ENCODE measurements around the gene PEX19. TPM values are rescaled to one million over a fixed set of nuclear protein-coding genes. Genes with fewer than 3 reads are reported as not detected.

Gene PEX19
- polyA plus RNA-seq, 1 donor from 2014 or later = 51.6 TPM

GRCh38 chr1:160277330-160277729, 7.6 kb downstream of the PEX19 start:
- H3K4me3 ChIP-seq (ENCODE audit: low read length) = no peak overlapping the region

GRCh38 chr1:160271025-160271424, 13.9 kb downstream of the PEX19 start:
- Histone ChIP-seq H3K9me3 (ENCODE audit: low read length) (no peaks in the 10 kb centered on the region), H3K79me2 (replicated peaks; ENCODE audit: insufficient read depth, low read length) (no peaks in the 10 kb centered on the region), H3K27ac (ENCODE audit: low read length) (no peak overlapping the region), H2AFZ (ENCODE audit: low read depth, low read length) (no peak overlapping the region), H3K9me2 (ENCODE audit: insufficient read depth, low read length) (no peaks in the 10 kb centered on the region), H3F3A (ENCODE audit: insufficient read depth, low read length, poor library complexity, severe bottlenecking) (no peaks in the 10 kb centered on the region), H4K20me1 (ENCODE audit: insufficient read depth) (no peaks in the 10 kb centered on the region), H3K4me2 (ENCODE audit: low read length) (no peak overlapping the region), H3K36me3 (ENCODE audit: insufficient read depth, low read length) (no peaks in the 10 kb centered on the region), H3K4me3 (ENCODE audit: low read length) (no peak overlapping the region), H3K27me3 (ENCODE audit: insufficient read depth, low read depth, low read length) (no peaks in the 10 kb centered on the region), H3K9ac (ENCODE audit: low read length) (no peak overlapping the region)
- TF ChIP-seq SMC3 (conservative IDR thresholded peaks at IDR 0.05; ENCODE audit: poor library complexity) = no peak
- TF ChIP-seq CTCF (IDR thresholded peaks at IDR 0.05; ENCODE audit: poor library complexity, severe bottlenecking) = no peak
- no peak for TF ChIP-seq MXI1 (conservative IDR thresholded peaks at IDR 0.05; ENCODE audit: poor library complexity, severe bottlenecking)
- TF ChIP-seq EP300 (conservative IDR thresholded peaks at IDR 0.05; ENCODE audit: poor library complexity, severe bottlenecking) = no peak
- TF ChIP-seq TAF1 (IDR thresholded peaks at IDR 0.05; ENCODE audit: low read depth) = no peak
- TF ChIP-seq EZH2 (IDR thresholded peaks at IDR 0.05; ENCODE audit: borderline replicate concordance, insufficient read depth, low read length, poor library complexity, severe bottlenecking) = no peak
- TF ChIP-seq POLR2AphosphoS5 (IDR thresholded peaks at IDR 0.05) = no peak
- TF ChIP-seq RAD21 (conservative IDR thresholded peaks at IDR 0.05) = no peak
- no peak for TF ChIP-seq REST (IDR thresholded peaks at IDR 0.05; ENCODE audit: borderline replicate concordance)

More at GRCh38 chr1:160277330-160277729, 7.6 kb downstream of the PEX19 start:
- Histone ChIP-seq H3K9me2 (ENCODE audit: insufficient read depth, low read length) (no peaks in the 10 kb centered on the region), H3K36me3 (ENCODE audit: insufficient read depth, low read length) (no peaks in the 10 kb centered on the region), H4K20me1 (ENCODE audit: insufficient read depth) (no peaks in the 10 kb centered on the region), H3K9me3 (ENCODE audit: low read length) (no peaks in the 10 kb centered on the region), H3F3A (ENCODE audit: insufficient read depth, low read length, poor library complexity, severe bottlenecking) (no peaks in the 10 kb centered on the region), H3K27me3 (ENCODE audit: insufficient read depth, low read depth, low read length) (no peaks in the 10 kb centered on the region), H3K4me2 (ENCODE audit: low read length) (no peak overlapping the region), H3K27ac (ENCODE audit: low read length) (no peak overlapping the region), H3K9ac (ENCODE audit: low read length) (no peak overlapping the region), H3K79me2 (replicated peaks; ENCODE audit: insufficient read depth, low read length) (no peaks in the 10 kb centered on the region), H2AFZ (ENCODE audit: low read depth, low read length) (no peak overlapping the region)
- TF ChIP-seq REST (IDR thresholded peaks at IDR 0.05; ENCODE audit: borderline replicate concordance) = no peak
- no peak for TF ChIP-seq RAD21 (conservative IDR thresholded peaks at IDR 0.05)

All from neural cell (in vitro differentiated cells).